Stomach (tissue), 9 donors: Measurements from ENCODE around the gene ZC3H12D. TPM values are rescaled to one million over a fixed set of nuclear protein-coding genes. Genes with fewer than 3 reads are reported as not detected.

Experiments
- DNase-seq, 2 donors: peaks; one replicate each; pipeline versions ENCODE4 v3.0.0 to v3.0.0-alpha.2; 2013 to 2019
- H3K27ac ChIP-seq, 5 donors: fragments of 200-600 bp in 4 of 5; sonication (generic) in 4 of 5; one replicate each; pipeline ENCODE4 v1.5.1; 2013 to 2019; ENCODE audit warnings: mild to moderate bottlenecking in 1 of 5, moderate library complexity in 1 of 5
- H3K27me3 ChIP-seq, 3 donors: fragments of 200-600 bp; sonication (generic); one replicate each; pipeline ENCODE4 v1.5.1; 2017 to 2019; ENCODE audit warnings: mixed run types in 1 of 3
- H3K36me3 ChIP-seq, 4 donors: fragments of 200-600 bp; sonication (generic); 1 replicate in 3 of 4; 2 replicates in 1 of 4; pipeline ENCODE4 v1.5.1; 2016 to 2019
- H3K4me1 ChIP-seq, 4 donors: fragments of 200-600 bp; sonication (generic); one replicate each; pipeline ENCODE4 v1.5.1; 2016 to 2019
- H3K4me3 ChIP-seq, 4 donors: fragments of 200-600 bp; sonication (generic) in 3 of 4; one replicate each; pipeline ENCODE4 v1.5.1; 2016 to 2019; ENCODE audit warnings: mild to moderate bottlenecking in 1 of 4
- H3K9me3 ChIP-seq, 4 donors: fragments of 200-600 bp; sonication (generic); one replicate each; pipeline ENCODE4 v1.5.1; 2016 to 2019
- EP300 ChIP-seq: sonication (generic); formaldehyde crosslinking; IDR thresholded peaks from one replicate; pipeline ENCODE4 v1.6.1; 2017; ENCODE audit warnings: antibody characterized with exemption
- POLR2A ChIP-seq, 4 donors: fragments of 450-650 bp; IDR thresholded peaks; one replicate each; pipeline ENCODE4 v1.6.1; 2016; ENCODE audit warnings: antibody characterized with exemption in 4 of 4, control low read depth in 2 of 4, mild to moderate bottlenecking in 1 of 4, moderate library complexity in 1 of 4
- POLR2AphosphoS5 ChIP-seq, 3 donors: sonication (generic); formaldehyde crosslinking; IDR thresholded peaks; one replicate each; pipeline ENCODE4 v1.6.1; 2016; ENCODE audit warnings: antibody characterized with exemption in 3 of 3
- WGBS, 5 donors: extraction: QIAGEN DNeasy Blood & Tissue Kit in 3 of 5; methylation state at CpG; one replicate each; pipeline versions ENCODE4 v1.1.5 to v1.1.7; 2013 to 2018; 5-methylcytosine and 5-hydroxymethylcytosine counted together
- intact Hi-C: fragments of 100-400 bp; cut with DNase I; formaldehyde crosslinking; loops from one replicate; pipeline ENCODE4 v1.15.1; 2023; ENCODE audit warnings: low total_unique reads
- polyA plus RNA-seq, 3 donors: library from polyadenylated mRNA; stranded (reverse); fragments of 200-250 nt; gene quantifications; one replicate each; pipeline ENCODE4 v1.2.3, GENCODE V29; 2013
- total RNA-seq, 5 donors: library from RNA; depleted of rRNA; stranded (reverse); fragments of >200 nt; gene quantifications; one replicate each; pipeline versions ENCODE4 v1.1.0 to v1.2.3, GENCODE V29; 2014 to 2016
- TF ChIP-seq, protein P1 (sequence below), 7 experiments: fragments of 450-650 bp in 4 of 7; fragments of 200-600 bp in 3 of 7; sonication (generic) in 3 of 7; IDR thresholded peaks; one replicate each; pipeline ENCODE4 v1.5.1; 2016 to 2019; ENCODE audit warnings: antibody characterized with exemption in 7 of 7, control low read depth in 2 of 7, mild to moderate bottlenecking in 1 of 7
- donor health status: healthy with polysubstance abuse.
- donor health status: Bipolar disorder and iron deficiency.
- donor health status: healthy.

Gene ZC3H12D
- total and polyA plus RNA-seq, 8 donors: 0.31 to 2.2 (median 0.85) TPM; not detected in 3

- intact Hi-C loops: no loop called here
- Histone ChIP-seq H3K36me3 (no peaks in the 10 kb centered on the region), H3K4me3 (no peak overlapping the region), H3K27ac (no peak overlapping the region), H3K9me3 (no peaks in the 10 kb centered on the region), H3K27me3 (no peaks in the 10 kb centered on the region), H3K4me1 (peaks cover 0 to 17% (median 8%) of the 10 kb centered on the region in 4 donors)
- TF ChIP-seq, protein P1, sequence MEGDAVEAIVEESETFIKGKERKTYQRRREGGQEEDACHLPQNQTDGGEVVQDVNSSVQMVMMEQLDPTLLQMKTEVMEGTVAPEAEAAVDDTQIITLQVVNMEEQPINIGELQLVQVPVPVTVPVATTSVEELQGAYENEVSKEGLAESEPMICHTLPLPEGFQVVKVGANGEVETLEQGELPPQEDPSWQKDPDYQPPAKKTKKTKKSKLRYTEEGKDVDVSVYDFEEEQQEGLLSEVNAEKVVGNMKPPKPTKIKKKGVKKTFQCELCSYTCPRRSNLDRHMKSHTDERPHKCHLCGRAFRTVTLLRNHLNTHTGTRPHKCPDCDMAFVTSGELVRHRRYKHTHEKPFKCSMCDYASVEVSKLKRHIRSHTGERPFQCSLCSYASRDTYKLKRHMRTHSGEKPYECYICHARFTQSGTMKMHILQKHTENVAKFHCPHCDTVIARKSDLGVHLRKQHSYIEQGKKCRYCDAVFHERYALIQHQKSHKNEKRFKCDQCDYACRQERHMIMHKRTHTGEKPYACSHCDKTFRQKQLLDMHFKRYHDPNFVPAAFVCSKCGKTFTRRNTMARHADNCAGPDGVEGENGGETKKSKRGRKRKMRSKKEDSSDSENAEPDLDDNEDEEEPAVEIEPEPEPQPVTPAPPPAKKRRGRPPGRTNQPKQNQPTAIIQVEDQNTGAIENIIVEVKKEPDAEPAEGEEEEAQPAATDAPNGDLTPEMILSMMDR (IDR thresholded peaks at IDR 0.05): no peak
- TF ChIP-seq POLR2A (IDR thresholded peaks at IDR 0.05) (no peak), EP300 (no peak), POLR2AphosphoS5 (IDR thresholded peaks at IDR 0.05) (no peak)
- no peak for DNase-seq
- 89 to 97% (median 94%) methylated on average over 5 of the region's 5 CpGs for WGBS, 5 donors
Observed at GRCh38 chr6:149472241-149472640, 12.6 kb downstream of the ZC3H12D start.

- Histone ChIP-seq H3K4me1 (peaks cover 0 to 17% (median 8%) of the 10 kb centered on the region in 4 donors), H3K27ac (no peak overlapping the region), H3K9me3 (no peaks in the 10 kb centered on the region), H3K4me3 (no peak overlapping the region), H3K36me3 (no peaks in the 10 kb centered on the region), H3K27me3 (no peaks in the 10 kb centered on the region)
- intact Hi-C loops: no loop called here
- WGBS, 5 donors: 60 to 88% (median 76%) methylated on average over 3 of the region's 3 CpGs
- no peak for DNase-seq
- TF ChIP-seq, protein P1 (IDR thresholded peaks at IDR 0.05): no peak
- TF ChIP-seq POLR2A (IDR thresholded peaks at IDR 0.05) (no peak), EP300 (no peak), POLR2AphosphoS5 (IDR thresholded peaks at IDR 0.05) (no peak)
Observed at GRCh38 chr6:149471801-149472200, 13.0 kb downstream of the ZC3H12D start.

DNA sequence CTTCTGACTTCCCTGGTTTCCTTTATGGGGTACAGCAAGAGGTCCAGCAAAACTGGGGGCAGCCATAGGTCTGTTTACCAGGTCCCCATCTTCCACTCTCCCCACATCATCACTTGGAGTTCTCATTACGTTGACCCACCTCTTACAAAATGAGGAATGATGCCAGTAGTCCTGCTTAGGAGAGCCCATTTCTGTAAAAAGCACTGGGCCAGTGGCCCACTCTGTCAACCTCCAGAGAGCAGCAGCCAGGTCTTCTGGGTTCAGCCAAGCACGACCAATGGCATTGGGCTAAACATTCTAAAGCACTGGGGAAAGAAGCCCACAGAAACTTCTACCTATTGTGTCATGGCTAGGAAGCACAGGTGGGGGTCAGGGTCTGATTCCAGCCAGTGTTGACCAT lies 13.9 kb downstream of the ZC3H12D start:
- Histone ChIP-seq H3K4me1 (peaks cover 0 to 17% (median 8%) of the 10 kb centered on the region in 4 donors), H3K4me3 (no peak overlapping the region), H3K27ac (no peak overlapping the region), H3K9me3 (no peaks in the 10 kb centered on the region), H3K27me3 (no peaks in the 10 kb centered on the region), H3K36me3 (no peaks in the 10 kb centered on the region)
- intact Hi-C loops: no loop called here
- TF ChIP-seq POLR2AphosphoS5 (IDR thresholded peaks at IDR 0.05): no peak
- TF ChIP-seq POLR2A (IDR thresholded peaks at IDR 0.05): no peak
- TF ChIP-seq EP300: no peak
- TF ChIP-seq, protein P1 (IDR thresholded peaks at IDR 0.05): no peak
- no peak for DNase-seq
- WGBS, 5 donors: 94 to 100% (median 98%) methylated on average over 2 of the region's 2 CpGs

DNA sequence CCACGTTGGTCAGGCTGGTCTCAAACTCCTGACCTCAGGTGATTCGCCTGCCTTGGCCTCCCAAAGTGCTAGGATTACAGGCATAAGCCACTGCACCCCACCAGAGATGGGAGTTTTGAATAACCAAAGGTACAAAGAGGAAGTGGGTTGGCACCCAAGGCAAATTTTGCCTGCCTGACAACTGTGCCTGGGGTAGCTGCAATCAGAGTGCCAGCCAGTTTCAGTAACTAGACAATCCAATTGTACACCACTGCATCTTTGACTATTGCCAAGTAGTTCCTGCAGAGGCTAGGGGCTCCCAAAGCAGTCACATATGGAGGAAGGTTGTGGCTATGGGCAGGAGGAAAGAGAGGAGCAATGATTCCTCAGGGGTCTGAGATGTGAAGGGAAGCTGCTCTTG lies 16.6 kb downstream of the ZC3H12D start:
- H3K27ac ChIP-seq: no peak overlapping the region
- WGBS, 5 donors: 58 to 87% (median 77%) methylated on average over 2 of the region's 2 CpGs
- H3K27me3 ChIP-seq: no peaks in the 10 kb centered on the region
- DNase-seq: no peak
- H3K4me1 ChIP-seq: peaks cover 9 to 23% (median 19%) of the 10 kb centered on the region in 4 donors
- H3K36me3 ChIP-seq: no peaks in the 10 kb centered on the region
- no peaks in the 10 kb centered on the region for H3K9me3 ChIP-seq
- no peak for TF ChIP-seq EP300
- no peak for TF ChIP-seq POLR2AphosphoS5 (IDR thresholded peaks at IDR 0.05)
- no peak for TF ChIP-seq POLR2A (IDR thresholded peaks at IDR 0.05)
- TF ChIP-seq, protein P1 (IDR thresholded peaks at IDR 0.05): no peak
- H3K4me3 ChIP-seq: no peak overlapping the region
- intact Hi-C loops: no loop called here
